HepG2 (cell line): Measurements from ENCODE around the gene HEMK1. TPM values are rescaled to one million over a fixed set of nuclear protein-coding genes. Genes with fewer than 3 reads are reported as not detected.

ENCODE experiments used
- ATAC-seq: fragments of 200-7000 bp; cut with Tn5 transposase; 3 replicates; pipeline ENCODE4 v1.9.1; 2020; ENCODE audit warnings: mild to moderate bottlenecking, moderate library complexity
- BruUV-seq: library from RNA; stranded (reverse); fragments of 400-500 nt; replicated peaks from 2 replicates; lab custom pipeline; 2021; lab: Mats Ljungman, UMichigan
- CTCF ChIA-PET: fragments of 300-600 bp; formaldehyde crosslinking; extraction: SDS; loops from one replicate; lab custom pipeline; 2021; ENCODE audit warnings: low total read pairs, inconsistent platforms, low intra/inter-chr PET ratio; lab: Yijun Ruan, JAX
- POLR2A ChIA-PET: fragments of 350-600 bp; sonication (Branson Sonifier 250); formaldehyde crosslinking; loops from one replicate; lab custom pipeline; 2020; ENCODE audit warnings: antibody characterized with exemption, inconsistent platforms; lab: Yijun Ruan, JAX
- DNase-seq: peaks from one replicate; pipeline ENCODE4 v3.0.0-alpha.2; 2015; ENCODE audit warnings: low spot score
- FAIRE-seq: peaks from 3 replicates; lab custom pipeline; 2011; peaks lifted over from hg19 to GRCh38; lab: Jason Lieb, UNC
- H2AFZ ChIP-seq: one replicate; pipeline ENCODE4 v1.6.1; 2011; ENCODE audit warnings: low read length, inconsistent platforms
- H3K27ac ChIP-seq: fragments of 300-600 bp; 3 replicates; pipeline ENCODE4 v1.8.0; 2011; ENCODE audit warnings: mixed run types, mild to moderate bottlenecking, mixed read lengths, low read length, inconsistent platforms; ENCODE audit not compliant: insufficient read depth; ENCODE audit errors: extremely low read length
- H3K27me3 ChIP-seq, 2 experiments: fragments of 200-600 bp in 1 of 2; 2 replicates in 1 of 2; 3 replicates in 1 of 2; pipeline versions ENCODE4 v1.6.0 to v1.8.0; 2011; ENCODE audit warnings: low read length in 2 of 2, mild to moderate bottlenecking in 2 of 2, moderate library complexity in 2 of 2, inconsistent platforms in 1 of 2; ENCODE audit not compliant: insufficient read depth in 2 of 2, control insufficient read depth in 1 of 2
- H3K36me3 ChIP-seq, 2 experiments: fragments of 200-600 bp in 1 of 2; replicated peaks in 1 of 2; 2 replicates in 1 of 2; 3 replicates in 1 of 2; pipeline versions ENCODE4 v1.5.1 to v1.8.0; 2011; ENCODE audit warnings: low read length in 2 of 2, inconsistent platforms in 1 of 2; ENCODE audit not compliant: insufficient read depth in 2 of 2, control insufficient read depth in 1 of 2
- H3K4me1 ChIP-seq: 2 replicates; pipeline ENCODE4 v1.5.1; 2012; ENCODE audit warnings: low read length, inconsistent platforms; ENCODE audit not compliant: insufficient read depth
- H3K4me2 ChIP-seq: 2 replicates; pipeline ENCODE4 v1.6.0; 2011; ENCODE audit warnings: low read depth, low read length, inconsistent platforms
- H3K4me3 ChIP-seq, 3 experiments: fragments of 200-600 bp in 1 of 3; sonication (generic), shearing (Covaris generic) in 1 of 3; replicated peaks in 1 of 3; 2 replicates each; pipeline ENCODE4 v1.5.1; 2011 to 2016; ENCODE audit warnings: low read length in 3 of 3, inconsistent platforms in 2 of 3, low read depth in 2 of 3, mild to moderate bottlenecking in 2 of 3, control low read depth in 1 of 3, mixed read lengths in 1 of 3; ENCODE audit not compliant: insufficient read depth in 1 of 3
- H3K79me2 ChIP-seq: one replicate; pipeline ENCODE4 v1.6.1; 2011; ENCODE audit warnings: low read length, inconsistent platforms; ENCODE audit not compliant: insufficient read depth
- H3K9ac ChIP-seq: 2 replicates; pipeline ENCODE4 v1.6.0; 2011; ENCODE audit warnings: mild to moderate bottlenecking, low read depth, low read length, inconsistent platforms; ENCODE audit not compliant: insufficient read depth
- H3K9me3 ChIP-seq: 2 replicates; pipeline ENCODE4 v1.5.1; 2012; ENCODE audit warnings: mild to moderate bottlenecking, low read length
- H4K20me1 ChIP-seq: 2 replicates; pipeline ENCODE4 v1.6.0; 2011; ENCODE audit warnings: inconsistent platforms, mild to moderate bottlenecking, low read length, moderate library complexity; ENCODE audit not compliant: insufficient read depth
- AGO1 ChIP-seq: fragments of 200-400 bp; formaldehyde crosslinking; IDR thresholded peaks from 2 replicates; pipeline ENCODE4 v1.6.1; 2017; ENCODE audit warnings: mild to moderate bottlenecking, low read depth, low read length, moderate library complexity; ENCODE audit not compliant: poor library complexity, severe bottlenecking
- ARID3A ChIP-seq: IDR thresholded peaks from 2 replicates; pipeline ENCODE4 v1.6.1; 2012; ENCODE audit warnings: low read depth, low read length, improper control_type of control experiment
- BRF2 ChIP-seq: sonication (generic); formaldehyde crosslinking; IDR thresholded peaks from 2 replicates; pipeline ENCODE4 v1.8.1; 2022; ENCODE audit warnings: mild to moderate bottlenecking, missing genetic modification reagents
- CAMTA2 ChIP-seq: sonication (generic); formaldehyde crosslinking; IDR thresholded peaks from 2 replicates; pipeline ENCODE4 v1.4.0; 2020; ENCODE audit warnings: mild to moderate bottlenecking, missing genetic modification reagents, borderline replicate concordance
- ESRRA ChIP-seq: sonication (generic); formaldehyde crosslinking; IDR thresholded peaks from 2 replicates; pipeline ENCODE4 v1.5.1; 2020; ENCODE audit warnings: mild to moderate bottlenecking, low read depth, missing genetic modification reagents
- HDAC2 ChIP-seq: sonication (generic); formaldehyde crosslinking; IDR thresholded peaks from 2 replicates; pipeline ENCODE4 v1.4.0; 2020; ENCODE audit warnings: missing genetic modification reagents
- RORA ChIP-seq: sonication (generic); formaldehyde crosslinking; IDR thresholded peaks from 2 replicates; pipeline ENCODE4 v1.5.0; 2020; ENCODE audit warnings: mild to moderate bottlenecking, missing genetic modification reagents, moderate library complexity
- TBP ChIP-seq: sonication (generic); formaldehyde crosslinking; IDR thresholded peaks from 2 replicates; pipeline ENCODE4 v1.5.0; 2020; ENCODE audit warnings: missing genetic modification reagents
- ZMYM4 ChIP-seq: sonication (generic); formaldehyde crosslinking; IDR thresholded peaks from 2 replicates; pipeline ENCODE4 v1.8.1; 2023; ENCODE audit warnings: mild to moderate bottlenecking, missing genetic modification reagents
- ZNF569 ChIP-seq: sonication (generic); formaldehyde crosslinking; IDR thresholded peaks from 2 replicates; pipeline ENCODE4 v1.5.0; 2020; ENCODE audit warnings: mild to moderate bottlenecking, missing genetic modification reagents, moderate library complexity, borderline replicate concordance
- WGBS: methylation state at CpG from one replicate; pipeline ENCODE4 v1.1.6; 2017; ENCODE audit warnings: low lambda C conversion rate; 5-methylcytosine and 5-hydroxymethylcytosine counted together
- in situ Hi-C: cut with HindIII; loops from 2 replicates; pipeline ENCODE4 v1.10.0; 2017; ENCODE audit warnings: low pct_unique_long_range_greater_than_20kb; ENCODE audit not compliant: extremely low pct_ligation_motif_present
- intact Hi-C: fragments of 100-400 bp; cut with micrococcal nuclease; formaldehyde crosslinking; loops from one replicate; pipeline ENCODE4 v1.10.0; 2022; ENCODE audit not compliant: unreplicated experiment
- polyA plus RNA-seq, 8 experiments: library from polyadenylated mRNA; depleted of rRNA in 3 of 8; stranded (reverse) in 7 of 8; unstranded in 1 of 8; fragments of >200 nt; fragmentation: Illumina TruSeq in 4 of 8; extraction: Trizol in 4 of 8; gene quantifications; 2 replicates each; pipeline versions ENCODE4 v1.2.1 to v1.2.3, GENCODE V29; 2011 to 2016; ENCODE audit warnings: low read depth in 4 of 8, missing spikeins in 1 of 8, mixed read lengths in 1 of 8; ENCODE audit not compliant: insufficient read depth in 1 of 8
- total RNA-seq, 5 experiments: library from RNA; depleted of rRNA; stranded (reverse); fragments of >200 nt; fragmentation: Illumina TruSeq; extraction: Trizol; gene quantifications; 2 replicates each; pipeline ENCODE4 v1.2.3, GENCODE V29; 2016; ENCODE audit warnings: low read depth in 1 of 5
- TF ChIP-seq, protein P1 (sequence below): sonication (generic); formaldehyde crosslinking; IDR thresholded peaks from 2 replicates; pipeline ENCODE4 v1.4.0; 2020; ENCODE audit warnings: mild to moderate bottlenecking, missing genetic modification reagents
- TF ChIP-seq, protein P2 (sequence below): sonication (generic); formaldehyde crosslinking; IDR thresholded peaks from 2 replicates; pipeline ENCODE4 v1.5.1; 2020; ENCODE audit warnings: missing genetic modification reagents, mild to moderate bottlenecking, borderline replicate concordance
- TF ChIP-seq, protein P3 (sequence below): conservative IDR thresholded peaks from 2 replicates; pipeline ENCODE4 v1.6.1; 2018; ENCODE audit warnings: missing genetic modification reagents

Gene HEMK1
- total and polyA plus RNA-seq, 2 of the 13 experiments (the other 11 are each of a cell fraction or from before 2014, with no cell fraction given) = 9.8 to 12.6 TPM

- H3K9me3 ChIP-seq = no peaks in the 10 kb centered on the region
- POLR2A ChIA-PET = no interaction called here
- no TSS peak for BruUV-seq
- in situ Hi-C loops (no loop called here), intact Hi-C loops (no loop called here)
- H4K20me1 ChIP-seq = peaks cover 2% of the 10 kb centered on the region; the same call in 1 of the 2 replicates
- H3K36me3 ChIP-seq = no peaks in the 10 kb centered on the region
- H3K27me3 ChIP-seq = peaks cover 2 to 25% of the 10 kb centered on the region in 2 experiments; a peak in 3 of 5 replicates
- 3% methylated on average over 6 of the region's 9 CpGs for WGBS
- H3K4me2 ChIP-seq = no peak overlapping the region
- no peak for ATAC-seq
- H2AFZ ChIP-seq = no peak overlapping the region
- CTCF ChIA-PET = interaction anchor here (1.1 kb wide), 1 partner anchor 115 kb away, joined by 3 read pairs; no protein-coding TSS in a partner anchor
- H3K27ac ChIP-seq = no peak overlapping the region
- DNase-seq = no peak
- no peaks in the 10 kb centered on the region for H3K79me2 ChIP-seq
- no peak overlapping the region for H3K4me3 ChIP-seq
- FAIRE-seq = no peak
- H3K4me1 ChIP-seq = no peaks in the 10 kb centered on the region; the same call in 1 of the 2 replicates
- no peak overlapping the region for H3K9ac ChIP-seq
- TF ChIP-seq, protein P1, sequence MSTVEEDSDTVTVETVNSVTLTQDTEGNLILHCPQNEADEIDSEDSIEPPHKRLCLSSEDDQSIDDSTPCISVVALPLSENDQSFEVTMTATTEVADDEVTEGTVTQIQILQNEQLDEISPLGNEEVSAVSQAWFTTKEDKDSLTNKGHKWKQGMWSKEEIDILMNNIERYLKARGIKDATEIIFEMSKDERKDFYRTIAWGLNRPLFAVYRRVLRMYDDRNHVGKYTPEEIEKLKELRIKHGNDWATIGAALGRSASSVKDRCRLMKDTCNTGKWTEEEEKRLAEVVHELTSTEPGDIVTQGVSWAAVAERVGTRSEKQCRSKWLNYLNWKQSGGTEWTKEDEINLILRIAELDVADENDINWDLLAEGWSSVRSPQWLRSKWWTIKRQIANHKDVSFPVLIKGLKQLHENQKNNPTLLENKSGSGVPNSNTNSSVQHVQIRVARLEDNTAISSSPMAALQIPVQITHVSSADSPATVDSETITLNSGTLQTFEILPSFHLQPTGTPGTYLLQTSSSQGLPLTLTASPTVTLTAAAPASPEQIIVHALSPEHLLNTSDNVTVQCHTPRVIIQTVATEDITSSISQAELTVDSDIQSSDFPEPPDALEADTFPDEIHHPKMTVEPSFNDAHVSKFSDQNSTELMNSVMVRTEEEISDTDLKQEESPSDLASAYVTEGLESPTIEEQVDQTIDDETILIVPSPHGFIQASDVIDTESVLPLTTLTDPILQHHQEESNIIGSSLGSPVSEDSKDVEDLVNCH (CRISPR knock-in tag) = no peak
- TF ChIP-seq AGO1 = no peak
- no peak for TF ChIP-seq CAMTA2 (CRISPR knock-in tag)
- TF ChIP-seq ZMYM4 (CRISPR knock-in tag) = no peak
- no peak for TF ChIP-seq TBP (CRISPR knock-in tag)
- TF ChIP-seq ESRRA (CRISPR knock-in tag) = no peak
- no peak for TF ChIP-seq HDAC2
- no peak for TF ChIP-seq RORA (CRISPR knock-in tag)
- TF ChIP-seq ARID3A = no peak
- TF ChIP-seq, protein P2, sequence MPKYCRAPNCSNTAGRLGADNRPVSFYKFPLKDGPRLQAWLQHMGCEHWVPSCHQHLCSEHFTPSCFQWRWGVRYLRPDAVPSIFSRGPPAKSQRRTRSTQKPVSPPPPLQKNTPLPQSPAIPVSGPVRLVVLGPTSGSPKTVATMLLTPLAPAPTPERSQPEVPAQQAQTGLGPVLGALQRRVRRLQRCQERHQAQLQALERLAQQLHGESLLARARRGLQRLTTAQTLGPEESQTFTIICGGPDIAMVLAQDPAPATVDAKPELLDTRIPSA (CRISPR knock-in tag) = no peak
- TF ChIP-seq, protein P3, sequence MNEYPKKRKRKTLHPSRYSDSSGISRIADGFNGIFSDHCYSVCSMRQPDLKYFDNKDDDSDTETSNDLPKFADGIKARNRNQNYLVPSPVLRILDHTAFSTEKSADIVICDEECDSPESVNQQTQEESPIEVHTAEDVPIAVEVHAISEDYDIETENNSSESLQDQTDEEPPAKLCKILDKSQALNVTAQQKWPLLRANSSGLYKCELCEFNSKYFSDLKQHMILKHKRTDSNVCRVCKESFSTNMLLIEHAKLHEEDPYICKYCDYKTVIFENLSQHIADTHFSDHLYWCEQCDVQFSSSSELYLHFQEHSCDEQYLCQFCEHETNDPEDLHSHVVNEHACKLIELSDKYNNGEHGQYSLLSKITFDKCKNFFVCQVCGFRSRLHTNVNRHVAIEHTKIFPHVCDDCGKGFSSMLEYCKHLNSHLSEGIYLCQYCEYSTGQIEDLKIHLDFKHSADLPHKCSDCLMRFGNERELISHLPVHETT = no peak
- TF ChIP-seq ZNF569 (CRISPR knock-in tag) = no peak
- no peak for TF ChIP-seq BRF2 (CRISPR knock-in tag)
These were observed 18.2 kb upstream of the HEMK1 start for GRCh38 chr3:50551054-50551659.
